PFSK-1 (cell line): ENCODE data around the gene BPIFA2.

Source experiments
- FOXP2 ChIP-seq: optimal IDR thresholded peaks from 2 replicates; pipeline ENCODE3; 2011; ENCODE audit warnings: borderline replicate concordance, control low read depth, inconsistent platforms; ENCODE audit not compliant: insufficient read depth; ENCODE audit errors: extremely low read length, extremely low read depth
- POLR2AphosphoS5 ChIP-seq: IDR thresholded peaks from 2 replicates; pipeline ENCODE4 v1.6.1; 2012; ENCODE audit warnings: low read depth, mild to moderate bottlenecking, control low read depth, low read length, moderate library complexity
- SIN3A ChIP-seq: IDR thresholded peaks from 2 replicates; pipeline ENCODE4 v1.6.1; 2012; ENCODE audit warnings: mild to moderate bottlenecking, low read length, moderate library complexity, borderline replicate concordance; ENCODE audit not compliant: insufficient read depth
- TAF1 ChIP-seq: IDR thresholded peaks from 2 replicates; pipeline ENCODE4 v1.6.1; 2012; ENCODE audit warnings: low read length, control low read depth, borderline replicate concordance; ENCODE audit not compliant: insufficient read depth
- TF ChIP-seq, protein P1 (sequence below), 2 experiments: IDR thresholded peaks; 2 replicates each; pipeline versions ENCODE4 v1.6.1 to v1.8.0; 2011 to 2012; ENCODE audit warnings: low read depth in 2 of 2, low read length in 2 of 2, control low read depth in 1 of 2, inconsistent platforms in 1 of 2, mild to moderate bottlenecking in 1 of 2, moderate library complexity in 1 of 2; ENCODE audit not compliant: insufficient read depth in 1 of 2

BPIFA2 gene

DNA sequence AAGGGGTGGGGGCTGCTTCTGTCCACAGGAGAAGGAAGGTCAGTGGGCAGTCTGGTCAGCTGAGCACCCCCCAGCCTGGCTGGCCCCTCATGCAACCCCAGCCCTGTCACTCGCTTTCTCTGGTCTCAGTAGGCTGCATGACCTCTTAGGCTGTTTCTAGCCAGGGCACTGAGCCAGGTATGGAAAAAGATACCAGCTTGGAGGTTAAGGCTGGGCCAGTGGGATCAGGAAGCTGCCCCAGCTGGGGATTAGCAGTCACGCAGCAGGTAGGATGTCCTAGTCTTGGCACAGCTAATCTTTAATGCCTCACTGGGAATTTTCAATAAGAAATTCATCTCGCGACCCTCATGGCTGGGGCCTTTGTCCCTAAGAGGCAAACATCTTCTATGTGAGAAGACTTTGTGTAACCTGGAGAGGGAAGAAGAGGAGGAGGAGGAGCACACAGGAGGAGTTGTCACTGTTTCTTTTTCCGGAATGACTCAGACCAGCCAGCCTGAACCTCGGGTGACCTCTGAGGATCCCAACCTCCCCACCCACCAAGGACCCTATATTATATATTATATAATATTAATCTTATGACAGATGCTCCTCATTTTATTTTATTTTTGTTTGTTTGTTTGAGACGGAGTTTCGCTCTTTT, 2.4 kb upstream of the BPIFA2 start:
- TF ChIP-seq POLR2AphosphoS5 (no peak), TAF1 (no peak), SIN3A (no peak), FOXP2 (no peak)
- TF ChIP-seq, protein P1, sequence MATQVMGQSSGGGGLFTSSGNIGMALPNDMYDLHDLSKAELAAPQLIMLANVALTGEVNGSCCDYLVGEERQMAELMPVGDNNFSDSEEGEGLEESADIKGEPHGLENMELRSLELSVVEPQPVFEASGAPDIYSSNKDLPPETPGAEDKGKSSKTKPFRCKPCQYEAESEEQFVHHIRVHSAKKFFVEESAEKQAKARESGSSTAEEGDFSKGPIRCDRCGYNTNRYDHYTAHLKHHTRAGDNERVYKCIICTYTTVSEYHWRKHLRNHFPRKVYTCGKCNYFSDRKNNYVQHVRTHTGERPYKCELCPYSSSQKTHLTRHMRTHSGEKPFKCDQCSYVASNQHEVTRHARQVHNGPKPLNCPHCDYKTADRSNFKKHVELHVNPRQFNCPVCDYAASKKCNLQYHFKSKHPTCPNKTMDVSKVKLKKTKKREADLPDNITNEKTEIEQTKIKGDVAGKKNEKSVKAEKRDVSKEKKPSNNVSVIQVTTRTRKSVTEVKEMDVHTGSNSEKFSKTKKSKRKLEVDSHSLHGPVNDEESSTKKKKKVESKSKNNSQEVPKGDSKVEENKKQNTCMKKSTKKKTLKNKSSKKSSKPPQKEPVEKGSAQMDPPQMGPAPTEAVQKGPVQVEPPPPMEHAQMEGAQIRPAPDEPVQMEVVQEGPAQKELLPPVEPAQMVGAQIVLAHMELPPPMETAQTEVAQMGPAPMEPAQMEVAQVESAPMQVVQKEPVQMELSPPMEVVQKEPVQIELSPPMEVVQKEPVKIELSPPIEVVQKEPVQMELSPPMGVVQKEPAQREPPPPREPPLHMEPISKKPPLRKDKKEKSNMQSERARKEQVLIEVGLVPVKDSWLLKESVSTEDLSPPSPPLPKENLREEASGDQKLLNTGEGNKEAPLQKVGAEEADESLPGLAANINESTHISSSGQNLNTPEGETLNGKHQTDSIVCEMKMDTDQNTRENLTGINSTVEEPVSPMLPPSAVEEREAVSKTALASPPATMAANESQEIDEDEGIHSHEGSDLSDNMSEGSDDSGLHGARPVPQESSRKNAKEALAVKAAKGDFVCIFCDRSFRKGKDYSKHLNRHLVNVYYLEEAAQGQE (IDR thresholded peaks at IDR 0.05; ENCODE audit: insufficient read depth in 1 of 2, low read depth in 2 of 2, low read length in 2 of 2) = no peak

- TF ChIP-seq FOXP2 (no peak), POLR2AphosphoS5 (no peak), SIN3A (no peak), TAF1 (no peak)
- TF ChIP-seq, protein P1 (IDR thresholded peaks at IDR 0.05; ENCODE audit: insufficient read depth in 1 of 2, low read depth in 2 of 2, low read length in 2 of 2) = no peak
These were observed 1.3 kb upstream of the BPIFA2 start for GRCh38 chr20:33166533-33167113.

DNA sequence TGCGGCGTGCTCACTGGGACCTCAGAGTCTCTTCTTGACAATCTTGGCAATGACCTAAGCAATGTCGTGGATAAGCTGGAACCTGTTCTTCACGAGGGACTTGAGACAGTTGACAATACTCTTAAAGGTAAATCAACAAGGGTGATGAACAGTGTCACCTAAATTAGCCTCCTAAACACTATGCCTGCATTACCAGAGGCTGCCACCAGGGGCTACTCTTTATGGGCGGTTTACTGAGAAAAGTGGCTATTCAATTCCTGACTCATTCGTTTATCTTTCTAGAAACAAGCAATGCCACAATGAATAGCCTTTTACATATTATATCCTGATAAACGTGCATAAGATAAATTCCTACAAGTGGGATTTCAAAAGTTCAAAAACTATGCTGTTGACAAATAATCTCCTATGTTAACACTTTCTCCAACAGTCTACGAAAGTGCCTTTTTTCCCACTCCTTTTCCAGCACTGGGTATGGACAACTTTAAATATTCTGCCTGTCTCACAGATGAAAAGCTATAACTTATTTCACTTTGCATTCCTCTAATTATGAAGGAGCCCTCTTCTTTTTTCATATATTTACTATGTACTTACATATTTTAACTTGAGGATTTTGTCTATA, 1.3 kb downstream of the BPIFA2 start:
- TF ChIP-seq POLR2AphosphoS5 = no peak
- TF ChIP-seq, protein P1 (IDR thresholded peaks at IDR 0.05; ENCODE audit: insufficient read depth in 1 of 2, low read depth in 2 of 2, low read length in 2 of 2) = no peak
- no peak for TF ChIP-seq TAF1

DNA sequence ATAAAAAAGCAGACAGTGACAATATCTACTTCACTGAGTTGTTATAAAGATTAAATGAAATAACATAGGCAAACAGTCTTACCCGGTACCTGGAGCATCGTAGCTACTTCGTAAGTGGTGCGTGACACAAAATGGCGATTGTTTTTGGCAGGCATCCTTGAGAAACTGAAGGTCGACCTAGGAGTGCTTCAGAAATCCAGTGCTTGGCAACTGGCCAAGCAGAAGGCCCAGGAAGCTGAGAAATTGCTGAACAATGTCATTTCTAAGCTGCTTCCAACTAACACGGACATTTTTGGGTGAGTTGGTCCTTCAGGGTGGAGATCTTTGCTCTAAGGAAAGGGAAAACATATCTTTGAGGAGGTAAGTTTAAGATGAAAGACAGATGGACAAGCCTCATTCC, 4.8 kb downstream of the BPIFA2 start:
- TF ChIP-seq, protein P1 (IDR thresholded peaks at IDR 0.05; ENCODE audit: insufficient read depth in 1 of 2, low read depth in 2 of 2, low read length in 2 of 2) = no peak

GRCh38 chr20:33175123-33175522, 7.2 kb downstream of the BPIFA2 start:
- TF ChIP-seq TAF1 (no peak), POLR2AphosphoS5 (no peak), SIN3A (no peak), FOXP2 (no peak)
- TF ChIP-seq, protein P1 (IDR thresholded peaks at IDR 0.05; ENCODE audit: insufficient read depth in 1 of 2, low read depth in 2 of 2, low read length in 2 of 2) = no peak
